ENCODE measurements around the gene MYH14. TPM values are rescaled to one million over a fixed set of nuclear protein-coding genes. Genes with fewer than 3 reads are reported as not detected.
"Not testable (repeated sequence)": the region's sequence is repeated elsewhere in the genome, so short reads cannot be mapped to it uniquely, and the experiment has no call there.

The MYH14 gene
- total RNA-seq, 4 donors from 2014 or later: 139 to 475 (median 333) TPM

DNA sequence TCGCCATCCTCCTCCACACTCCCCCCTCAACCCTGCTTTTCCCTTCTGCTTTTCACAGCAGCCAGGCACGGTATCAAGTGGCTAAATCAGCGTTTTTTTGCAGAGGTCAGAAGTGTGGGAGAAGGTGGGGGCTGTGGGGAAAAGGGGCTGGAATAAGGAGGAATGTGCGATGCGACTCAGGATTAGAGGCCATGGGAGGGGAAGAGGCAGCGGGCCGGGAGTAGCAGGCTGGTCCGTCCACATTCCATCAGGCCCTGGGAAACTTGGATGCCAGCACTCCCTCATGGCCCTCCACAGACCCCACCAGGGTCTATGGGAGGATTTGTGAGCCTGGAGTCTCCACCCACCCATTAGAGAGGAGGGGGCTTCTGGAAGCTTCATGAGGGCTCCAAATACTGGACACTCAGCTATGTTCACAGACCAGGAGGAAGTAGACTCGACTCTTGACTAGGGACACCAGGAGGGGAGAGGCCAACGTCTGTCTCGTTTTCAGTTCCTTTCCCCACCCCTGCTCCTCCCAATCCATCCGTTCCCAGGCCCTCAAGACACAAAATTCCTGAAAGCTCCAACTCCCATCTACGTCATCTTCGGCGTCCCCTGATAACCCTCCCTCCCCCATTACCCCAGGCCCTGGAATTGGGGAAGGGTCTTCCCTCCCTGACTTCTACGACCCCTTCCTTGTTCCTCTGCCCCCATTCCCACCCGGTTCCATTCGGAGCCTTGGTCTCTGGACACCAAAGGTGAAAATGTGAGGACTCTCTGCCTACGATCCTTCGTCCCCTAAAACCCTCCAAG lies 129.0 kb downstream of the MYH14 start:
- Histone ChIP-seq H3K4me3 (peak overlapping the region in 3 of 4 donors; percentile 24 to 46 (median 46)), H3K36me3 (no peaks in the 10 kb centered on the region), H3K27ac (peak overlapping the region; percentile 7 to 79 (median 42)), H3K27me3 (peaks cover 0 to 31% of the 10 kb centered on the region in 2 donors), H3K9me3 (no peaks in the 10 kb centered on the region), H3K4me1 (peaks cover 0 to 46% (median 16%) of the 10 kb centered on the region in 4 donors)
- no peak for DNase-seq
- TF ChIP-seq, protein P1, sequence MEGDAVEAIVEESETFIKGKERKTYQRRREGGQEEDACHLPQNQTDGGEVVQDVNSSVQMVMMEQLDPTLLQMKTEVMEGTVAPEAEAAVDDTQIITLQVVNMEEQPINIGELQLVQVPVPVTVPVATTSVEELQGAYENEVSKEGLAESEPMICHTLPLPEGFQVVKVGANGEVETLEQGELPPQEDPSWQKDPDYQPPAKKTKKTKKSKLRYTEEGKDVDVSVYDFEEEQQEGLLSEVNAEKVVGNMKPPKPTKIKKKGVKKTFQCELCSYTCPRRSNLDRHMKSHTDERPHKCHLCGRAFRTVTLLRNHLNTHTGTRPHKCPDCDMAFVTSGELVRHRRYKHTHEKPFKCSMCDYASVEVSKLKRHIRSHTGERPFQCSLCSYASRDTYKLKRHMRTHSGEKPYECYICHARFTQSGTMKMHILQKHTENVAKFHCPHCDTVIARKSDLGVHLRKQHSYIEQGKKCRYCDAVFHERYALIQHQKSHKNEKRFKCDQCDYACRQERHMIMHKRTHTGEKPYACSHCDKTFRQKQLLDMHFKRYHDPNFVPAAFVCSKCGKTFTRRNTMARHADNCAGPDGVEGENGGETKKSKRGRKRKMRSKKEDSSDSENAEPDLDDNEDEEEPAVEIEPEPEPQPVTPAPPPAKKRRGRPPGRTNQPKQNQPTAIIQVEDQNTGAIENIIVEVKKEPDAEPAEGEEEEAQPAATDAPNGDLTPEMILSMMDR (IDR thresholded peaks at IDR 0.05): no peak
- no peak for TF ChIP-seq POLR2A (IDR thresholded peaks at IDR 0.05)

DNA sequence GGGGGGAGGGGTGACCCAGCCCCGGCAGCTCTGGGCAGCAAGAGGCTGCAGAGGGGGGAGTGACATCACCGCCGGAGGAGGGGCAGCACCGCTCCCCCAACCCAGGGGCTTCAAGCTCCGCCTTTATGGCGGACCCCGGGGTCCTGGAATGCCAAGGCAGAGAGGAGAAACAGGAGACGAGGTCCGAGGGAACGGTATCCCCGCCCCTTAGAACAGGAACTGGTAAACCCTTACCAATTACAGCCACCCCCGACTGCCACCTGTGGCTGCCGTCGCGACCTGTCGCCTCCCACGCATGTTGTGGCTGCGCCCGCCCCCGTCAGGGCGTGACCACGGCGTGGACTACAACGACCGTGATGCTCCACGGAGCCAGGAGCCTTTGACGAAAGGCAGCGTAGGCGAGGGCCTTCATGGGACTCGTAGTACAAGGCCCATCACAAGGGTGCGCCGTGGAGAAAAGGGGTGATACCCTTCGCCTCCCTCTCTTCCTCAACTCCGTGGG lies 129.9 kb downstream of the MYH14 start:
- peaks cover 0 to 25% of the 10 kb centered on the region in 2 donors for H3K27me3 ChIP-seq
- peaks cover 0 to 45% (median 14%) of the 10 kb centered on the region in 4 donors for H3K4me1 ChIP-seq
- H3K36me3 ChIP-seq: no peaks in the 10 kb centered on the region
- peak; percentile 85 to 96 (median 92) for DNase-seq
- no peaks in the 10 kb centered on the region for H3K9me3 ChIP-seq
- peak overlapping the region; percentile 24 to 57 (median 46) for H3K4me3 ChIP-seq
- no peak for TF ChIP-seq POLR2A (IDR thresholded peaks at IDR 0.05)
- peak overlapping the region; percentile 53 to 79 (median 59) for H3K27ac ChIP-seq

DNA sequence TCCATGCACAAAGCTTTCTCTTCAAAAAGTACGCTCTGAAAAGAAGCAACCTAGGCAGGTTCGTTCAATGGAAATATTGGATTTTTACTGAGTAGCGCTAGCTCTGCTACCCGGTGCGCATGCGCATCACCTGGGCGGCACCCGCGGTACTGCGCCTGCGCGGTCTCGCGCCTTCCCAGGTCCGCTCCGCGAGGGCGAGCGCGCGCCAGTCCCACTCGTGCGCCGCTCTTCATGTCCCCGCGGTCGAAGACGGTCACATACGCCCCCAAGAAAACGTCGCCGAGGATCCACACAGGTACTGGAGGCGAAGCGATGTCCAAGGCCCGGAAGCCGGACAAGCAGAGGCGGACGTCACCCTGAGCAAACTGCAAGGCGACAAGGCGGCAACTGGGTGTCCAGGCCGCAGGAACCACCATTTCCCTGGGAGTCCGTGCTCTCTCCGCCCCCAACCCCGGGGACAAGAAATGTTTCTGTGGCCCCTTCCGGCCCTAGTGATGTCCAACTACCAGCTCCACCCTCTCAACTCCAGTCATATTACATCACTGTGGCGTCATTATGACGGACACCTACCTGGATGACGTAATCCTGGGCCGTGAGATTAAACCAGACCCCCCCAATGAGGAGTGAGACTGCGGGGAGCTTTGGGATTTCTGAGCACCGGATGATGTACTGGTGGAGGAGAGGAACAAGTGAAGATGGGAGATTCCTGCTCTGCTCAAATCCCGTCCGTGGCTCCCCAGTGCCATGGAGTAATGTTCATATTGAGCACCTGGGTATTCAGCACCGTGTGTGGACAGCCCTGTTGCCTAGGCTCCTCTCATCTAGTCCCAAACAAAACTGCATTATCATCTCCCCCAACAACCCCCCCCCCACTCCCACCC lies 130.6 kb downstream of the MYH14 start:
- peak; percentile 66 to 89 (median 86) for DNase-seq
- no peaks in the 10 kb centered on the region for H3K36me3 ChIP-seq
- H3K27ac ChIP-seq: peak overlapping the region; percentile 42 to 79 (median 55)
- H3K9me3 ChIP-seq: no peaks in the 10 kb centered on the region
- peak; percentile 53 to 59 for TF ChIP-seq POLR2A (IDR thresholded peaks at IDR 0.05)
- TF ChIP-seq, protein P1 (IDR thresholded peaks at IDR 0.05): peak in 2 of 6 experiments; percentile 6 to 17
- peak overlapping the region; percentile 24 to 57 (median 46) for H3K4me3 ChIP-seq
- peaks cover 0 to 42% (median 14%) of the 10 kb centered on the region in 4 donors for H3K4me1 ChIP-seq
- peaks cover 0 to 25% of the 10 kb centered on the region in 2 donors for H3K27me3 ChIP-seq

DNA sequence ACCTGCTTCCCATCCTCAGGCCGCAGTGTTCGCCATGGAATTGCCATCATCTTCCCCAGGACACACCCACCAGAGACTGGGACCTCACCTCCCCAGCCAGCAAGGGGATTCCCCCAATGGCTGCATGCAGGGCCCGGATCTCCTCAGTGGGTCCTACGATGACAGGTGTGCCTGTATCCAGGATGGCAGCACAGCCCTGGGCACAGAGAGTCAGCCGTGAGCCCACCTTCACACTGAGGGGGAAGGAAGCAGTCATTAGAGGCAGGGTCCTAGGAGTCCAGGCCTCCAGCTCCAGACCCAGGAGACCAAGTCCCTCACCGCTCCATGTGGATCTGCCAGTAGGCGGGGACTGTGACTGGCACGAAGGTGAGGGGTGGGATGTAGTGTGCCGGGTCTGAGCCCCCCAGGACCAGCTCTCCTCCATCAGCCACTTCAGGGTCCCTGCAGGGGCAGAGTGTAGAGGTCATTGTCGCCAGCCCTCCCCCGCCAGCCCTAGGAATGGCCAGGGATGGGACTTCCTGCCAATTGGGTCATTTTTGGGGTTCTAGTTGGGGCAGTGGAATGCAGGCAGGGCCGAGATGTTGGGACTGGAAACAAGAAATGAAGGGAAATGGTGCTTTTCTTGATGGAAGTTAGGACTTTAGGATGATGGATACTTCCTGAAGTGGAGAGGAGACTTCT lies 131.5 kb downstream of the MYH14 start:
- Histone ChIP-seq H3K27me3 (peaks cover 0 to 25% of the 10 kb centered on the region in 2 donors), H3K9me3 (no peaks in the 10 kb centered on the region), H3K36me3 (no peaks in the 10 kb centered on the region), H3K4me3 (no peak overlapping the region), H3K27ac (peak overlapping the region in 1 of 4 donors; percentile 17), H3K4me1 (peaks cover 0 to 35% (median 14%) of the 10 kb centered on the region in 4 donors)
- DNase-seq: peak in 1 of 3 donors; percentile 35
- no peak for TF ChIP-seq POLR2A (IDR thresholded peaks at IDR 0.05)
- TF ChIP-seq, protein P1 (IDR thresholded peaks at IDR 0.05): no peak

DNA sequence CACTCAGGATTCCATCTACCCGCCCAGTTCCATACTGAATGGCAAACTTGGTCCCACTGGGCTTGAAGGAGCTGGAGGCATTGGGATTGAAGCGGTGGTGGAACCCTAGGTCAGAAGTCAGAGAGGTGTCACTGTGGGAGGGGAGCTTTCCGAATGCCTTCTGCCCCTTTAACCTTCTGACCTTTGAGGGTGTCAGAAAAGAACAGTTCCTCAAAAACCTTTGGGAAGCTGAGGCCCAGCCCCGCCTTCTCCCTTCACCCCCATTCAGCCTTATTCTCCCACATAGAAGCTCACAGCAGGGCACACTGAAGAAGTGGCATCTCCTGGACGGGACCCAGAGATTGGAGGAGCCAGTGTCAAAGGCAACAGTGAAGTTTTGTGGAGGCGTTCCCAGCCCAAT lies 133.6 kb downstream of the MYH14 start:
- H3K4me3 ChIP-seq, H3K9me3 ChIP-seq, DNase-seq, H3K27ac ChIP-seq, H3K36me3 ChIP-seq: not testable (repeated sequence)
- H3K27me3 ChIP-seq: peaks cover 0 to 11% of the 10 kb centered on the region in 2 donors
- peaks cover 0 to 19% (median 11%) of the 10 kb centered on the region in 4 donors for H3K4me1 ChIP-seq

DNA sequence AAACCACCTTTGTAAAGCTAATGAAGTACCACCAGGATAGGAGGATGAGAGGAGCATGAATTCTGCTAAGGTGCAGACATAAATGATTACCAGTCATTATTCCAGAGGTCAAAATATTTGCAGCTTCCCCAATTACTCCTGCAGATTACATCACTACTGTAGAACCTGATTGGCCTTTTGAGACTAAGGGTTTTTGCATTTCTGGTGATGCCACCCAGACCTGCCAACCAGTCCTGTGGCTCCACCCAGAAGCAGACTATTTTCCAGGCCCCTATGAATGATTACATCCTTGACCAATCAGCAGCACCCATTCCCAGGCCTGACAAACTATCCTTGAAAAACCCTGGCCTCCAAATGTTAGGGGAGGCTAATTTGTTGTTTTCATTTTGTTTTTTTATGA lies 136.9 kb downstream of the MYH14 start:
- Histone ChIP-seq H3K36me3 (no peaks in the 10 kb centered on the region), H3K4me3 (peak overlapping the region in 1 of 4 donors; percentile 24), H3K27me3 (no peaks in the 10 kb centered on the region), H3K9me3 (no peaks in the 10 kb centered on the region), H3K27ac (peak overlapping the region in 1 of 4 donors; percentile 83), H3K4me1 (no peaks in the 10 kb centered on the region)
- TF ChIP-seq, protein P1 (IDR thresholded peaks at IDR 0.05): no peak
- no peak for TF ChIP-seq POLR2A (IDR thresholded peaks at IDR 0.05)
- no peak for DNase-seq
